Hepatocyte (in vitro differentiated cells): ENCODE results near the gene TREH. TPM values are rescaled to one million over a fixed set of nuclear protein-coding genes. Genes with fewer than 3 reads are reported as not detected.

Source experiments
- DNase-seq: peaks from one replicate; pipeline ENCODE4 v3.0.0-alpha.2; 2016; ENCODE audit warnings: low spot score
- H2AFZ ChIP-seq: fragments of 200-600 bp; sonication (generic); 2 replicates; pipeline ENCODE4 v1.6.0; 2016; ENCODE audit warnings: antibody characterized with exemption, mild to moderate bottlenecking
- H3K27ac ChIP-seq: fragments of 200-600 bp; sonication (generic); 2 replicates; pipeline ENCODE4 v1.5.1; 2016; ENCODE audit warnings: mild to moderate bottlenecking
- H3K27me3 ChIP-seq: fragments of 200-600 bp; sonication (generic); 2 replicates; pipeline ENCODE4 v1.6.1; 2016
- H3K36me3 ChIP-seq: fragments of 200-600 bp; sonication (generic); replicated peaks from 2 replicates; pipeline ENCODE4 v1.5.1; 2016; ENCODE audit warnings: low read depth; ENCODE audit not compliant: insufficient read depth
- H3K4me1 ChIP-seq: fragments of 200-600 bp; sonication (generic); 2 replicates; pipeline ENCODE4 v1.5.1; 2016; ENCODE audit warnings: mild to moderate bottlenecking, moderate library complexity; ENCODE audit not compliant: insufficient read depth
- H3K4me2 ChIP-seq: fragments of 200-600 bp; sonication (generic); 2 replicates; pipeline ENCODE4 v1.6.0; 2016
- H3K4me3 ChIP-seq: fragments of 200-600 bp; sonication (generic); 2 replicates; pipeline ENCODE4 v1.5.1; 2016; ENCODE audit warnings: mild to moderate bottlenecking
- H3K79me2 ChIP-seq: fragments of 200-600 bp; sonication (generic); 2 replicates; pipeline ENCODE4 v1.6.0; 2017; ENCODE audit warnings: mild to moderate bottlenecking
- H3K9me2 ChIP-seq: fragments of 200-600 bp; sonication (generic); replicated peaks from 2 replicates; pipeline ENCODE4 v1.6.0; 2017; ENCODE audit warnings: mild to moderate bottlenecking; ENCODE audit not compliant: insufficient read depth
- H3K9me3 ChIP-seq: fragments of 200-600 bp; sonication (generic); 2 replicates; pipeline ENCODE4 v1.5.1; 2016; ENCODE audit warnings: low read depth, mild to moderate bottlenecking
- H4K20me1 ChIP-seq: fragments of 200-600 bp; sonication (generic); 2 replicates; pipeline ENCODE4 v1.6.0; 2016; ENCODE audit warnings: mild to moderate bottlenecking; ENCODE audit not compliant: insufficient read depth, poor library complexity, severe bottlenecking
- EZH2 ChIP-seq: fragments of 200-600 bp; sonication (generic); IDR thresholded peaks from 2 replicates; pipeline ENCODE4 v1.6.1; 2016; ENCODE audit warnings: antibody characterized with exemption, mild to moderate bottlenecking, borderline replicate concordance
- EZH2phosphoT487 ChIP-seq: fragments of 200-600 bp; sonication (generic); IDR thresholded peaks from one replicate; pipeline ENCODE4 v1.6.1; 2018; ENCODE audit warnings: antibody characterized with exemption, mild to moderate bottlenecking, low read depth, moderate library complexity; ENCODE audit not compliant: unreplicated experiment, severe bottlenecking
- WGBS: methylation state at CpG from one replicate; pipeline ENCODE4 v1.1.6; 2016; ENCODE audit warnings: low lambda C conversion rate; ENCODE audit errors: missing lambda C conversion rate; 5-methylcytosine and 5-hydroxymethylcytosine counted together
- polyA plus RNA-seq: library from polyadenylated mRNA; unstranded; fragments of >200 nt; fragmentation: Nextera tagmentation; extraction: Ambion mirVana; gene quantifications from 2 replicates; pipeline ENCODE4 v1.2.1, GENCODE V29; 2016
- total RNA-seq: library from RNA; depleted of rRNA; stranded (reverse); fragments of >200 nt; gene quantifications from 2 replicates; pipeline ENCODE4 v1.2.3, GENCODE V29; 2014
- TF ChIP-seq, protein P1 (sequence below): fragments of 200-600 bp; sonication (generic); IDR thresholded peaks from 2 replicates; pipeline ENCODE4 v1.5.1; 2016; ENCODE audit warnings: antibody characterized with exemption, mild to moderate bottlenecking; ENCODE audit not compliant: poor library complexity

TREH gene
- total and polyA plus RNA-seq, 2 experiments from 2014 or later, result 6.6 to 10.7 TPM

DNA sequence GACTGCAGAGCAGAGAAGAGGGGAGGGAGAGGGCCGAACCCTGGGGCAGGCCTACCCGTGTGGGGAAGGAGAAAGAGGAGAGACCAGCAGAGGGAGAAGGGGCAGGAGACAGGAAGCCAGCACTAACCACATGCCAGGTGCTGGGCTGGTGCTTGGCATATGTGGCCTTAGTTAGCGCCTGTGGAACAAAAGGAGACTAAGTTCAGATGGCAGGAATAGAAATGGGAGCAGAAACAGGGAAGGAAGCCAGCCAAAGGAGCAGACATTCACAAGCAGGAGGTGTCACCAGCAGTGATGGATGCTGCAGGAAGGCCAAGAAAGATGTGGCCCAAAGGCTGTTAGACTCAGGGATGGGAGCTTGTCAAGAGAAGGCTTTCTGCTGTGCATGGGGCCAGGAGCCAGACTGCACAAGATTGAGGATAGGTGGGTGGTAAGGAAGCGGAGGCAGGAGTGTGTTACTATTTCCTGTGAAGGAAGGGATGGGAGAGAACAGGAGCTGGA lies 26.7 kb downstream of the TREH start:
- H3K4me3 ChIP-seq, result no peak overlapping the region
- H3K27ac ChIP-seq, result no peak overlapping the region
- DNase-seq, result no peak
- H3K4me1 ChIP-seq, result no peaks in the 10 kb centered on the region
- H3K27me3 ChIP-seq, result no peaks in the 10 kb centered on the region
- no peaks in the 10 kb centered on the region for H3K79me2 ChIP-seq
- 83% methylated on average over 4 of the region's 4 CpGs for WGBS
- no peak overlapping the region for H3K4me2 ChIP-seq
- no peaks in the 10 kb centered on the region for H3K9me2 ChIP-seq
- no peak overlapping the region for H2AFZ ChIP-seq
- no peaks in the 10 kb centered on the region for H4K20me1 ChIP-seq
- no peaks in the 10 kb centered on the region for H3K9me3 ChIP-seq
- no peak for TF ChIP-seq EZH2
- H3K36me3 ChIP-seq, result no peaks in the 10 kb centered on the region

GRCh38 chr11:118651820-118652219 lies 27.6 kb downstream of the TREH start:
- H2AFZ ChIP-seq, result no peak overlapping the region
- H3K4me3 ChIP-seq, result no peak overlapping the region
- H4K20me1 ChIP-seq, result no peaks in the 10 kb centered on the region
- H3K79me2 ChIP-seq, result no peaks in the 10 kb centered on the region
- no peaks in the 10 kb centered on the region for H3K27me3 ChIP-seq
- no peaks in the 10 kb centered on the region for H3K9me3 ChIP-seq
- H3K9me2 ChIP-seq, result no peaks in the 10 kb centered on the region
- 98% methylated on average over 3 of the region's 3 CpGs for WGBS
- DNase-seq, result no peak
- H3K4me1 ChIP-seq, result no peaks in the 10 kb centered on the region
- H3K4me2 ChIP-seq, result no peak overlapping the region
- no peaks in the 10 kb centered on the region for H3K36me3 ChIP-seq
- TF ChIP-seq EZH2phosphoT487 (no peak), EZH2 (no peak)
- TF ChIP-seq, protein P1, sequence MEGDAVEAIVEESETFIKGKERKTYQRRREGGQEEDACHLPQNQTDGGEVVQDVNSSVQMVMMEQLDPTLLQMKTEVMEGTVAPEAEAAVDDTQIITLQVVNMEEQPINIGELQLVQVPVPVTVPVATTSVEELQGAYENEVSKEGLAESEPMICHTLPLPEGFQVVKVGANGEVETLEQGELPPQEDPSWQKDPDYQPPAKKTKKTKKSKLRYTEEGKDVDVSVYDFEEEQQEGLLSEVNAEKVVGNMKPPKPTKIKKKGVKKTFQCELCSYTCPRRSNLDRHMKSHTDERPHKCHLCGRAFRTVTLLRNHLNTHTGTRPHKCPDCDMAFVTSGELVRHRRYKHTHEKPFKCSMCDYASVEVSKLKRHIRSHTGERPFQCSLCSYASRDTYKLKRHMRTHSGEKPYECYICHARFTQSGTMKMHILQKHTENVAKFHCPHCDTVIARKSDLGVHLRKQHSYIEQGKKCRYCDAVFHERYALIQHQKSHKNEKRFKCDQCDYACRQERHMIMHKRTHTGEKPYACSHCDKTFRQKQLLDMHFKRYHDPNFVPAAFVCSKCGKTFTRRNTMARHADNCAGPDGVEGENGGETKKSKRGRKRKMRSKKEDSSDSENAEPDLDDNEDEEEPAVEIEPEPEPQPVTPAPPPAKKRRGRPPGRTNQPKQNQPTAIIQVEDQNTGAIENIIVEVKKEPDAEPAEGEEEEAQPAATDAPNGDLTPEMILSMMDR, result no peak
- no peak overlapping the region for H3K27ac ChIP-seq

GRCh38 chr11:118650366-118650765 lies 29.1 kb downstream of the TREH start:
- Histone ChIP-seq H3K4me3 (no peak overlapping the region), H2AFZ (no peak overlapping the region), H3K4me2 (no peak overlapping the region), H3K79me2 (no peaks in the 10 kb centered on the region), H3K36me3 (no peaks in the 10 kb centered on the region), H3K9me3 (no peaks in the 10 kb centered on the region), H3K27ac (no peak overlapping the region), H3K9me2 (no peaks in the 10 kb centered on the region), H3K27me3 (no peaks in the 10 kb centered on the region), H4K20me1 (no peaks in the 10 kb centered on the region), H3K4me1 (no peaks in the 10 kb centered on the region)
- DNase-seq, result no peak
- TF ChIP-seq, protein P1, result no peak
- no peak for TF ChIP-seq EZH2phosphoT487
- WGBS, result over 99% methylated on average over 8 of the region's 8 CpGs

GRCh38 chr11:118649941-118650340 lies 29.5 kb downstream of the TREH start:
- Histone ChIP-seq H3K9me2 (no peaks in the 10 kb centered on the region), H3K4me1 (no peaks in the 10 kb centered on the region), H4K20me1 (no peaks in the 10 kb centered on the region), H3K4me2 (no peak overlapping the region), H2AFZ (no peak overlapping the region), H3K27me3 (no peaks in the 10 kb centered on the region), H3K4me3 (no peak overlapping the region), H3K36me3 (no peaks in the 10 kb centered on the region), H3K27ac (no peak overlapping the region), H3K79me2 (no peaks in the 10 kb centered on the region), H3K9me3 (no peaks in the 10 kb centered on the region)
- peak; percentile 49 for DNase-seq
- TF ChIP-seq EZH2phosphoT487, result no peak
- TF ChIP-seq, protein P1, result no peak
- TF ChIP-seq EZH2, result no peak
- WGBS, result 76% methylated on average over 10 of the region's 10 CpGs
